ENCODE data around the gene CIZ1.

CIZ1 gene

GRCh38 chr9:128206916-128207910 is 15.8 kb upstream of the CIZ1 start:
- Histone ChIP-seq H3K4me3 (ENCODE audit: insufficient read depth in 1 of 2, low read depth in 1 of 2, low read length in 2 of 2) (no peak overlapping the region), H3K23ac (ENCODE audit: low read length in 2 of 2) (no peak overlapping the region), H2BK15ac (ENCODE audit: low read depth, poor library complexity, severe bottlenecking) (no peak overlapping the region), H2AFZ (ENCODE audit: low read depth, low read length) (no peak overlapping the region), H3K14ac (ENCODE audit: low read length in 2 of 2) (no peak overlapping the region), H3K4ac (ENCODE audit: low read depth in 1 of 2, low read length in 2 of 2) (no peak overlapping the region), H3K27ac (ENCODE audit: low read length, poor library complexity, severe bottlenecking) (no peak overlapping the region), H2BK5ac (ENCODE audit: low read depth, low read length, poor library complexity, severe bottlenecking) (no peak overlapping the region), H2BK12ac (ENCODE audit: low read length in 2 of 2) (no peak overlapping the region), H2BK120ac (ENCODE audit: low read depth, low read length) (no peak overlapping the region), H2AK5ac (ENCODE audit: low read length, severe bottlenecking) (peak overlapping the region; percentile 16), H3K4me1 (ENCODE audit: control insufficient read depth, insufficient read depth, low read depth, low read length) (peaks cover 54% of the 10 kb centered on the region), H3K36me3 (ENCODE audit: control insufficient read depth in 1 of 2, insufficient read depth in 2 of 2, low read depth in 1 of 2, low read length in 2 of 2) (peaks cover 0 to 26% of the 10 kb centered on the region in 2 experiments), H3K18ac (ENCODE audit: low read depth in 1 of 2, low read length in 2 of 2) (no peak overlapping the region), H3K9ac (ENCODE audit: low read length) (no peak overlapping the region), H3K9me3 (ENCODE audit: control insufficient read depth, low read length) (no peaks in the 10 kb centered on the region), H4K91ac (ENCODE audit: low read length) (no peak overlapping the region), H4K8ac (ENCODE audit: low read length) (no peak overlapping the region), H3K4me2 (ENCODE audit: low read length, poor library complexity, severe bottlenecking) (no peak overlapping the region), H3K27me3 (ENCODE audit: control insufficient read depth in 1 of 2, insufficient read depth in 1 of 2, low read length in 2 of 2) (no peaks in the 10 kb centered on the region), H3K79me1 (replicated peaks; ENCODE audit: low read length, poor library complexity, severe bottlenecking) (peaks cover 34% of the 10 kb centered on the region)
- 93% methylated on average over 9 of the region's 15 CpGs for WGBS
- no peak for DNase-seq

DNA sequence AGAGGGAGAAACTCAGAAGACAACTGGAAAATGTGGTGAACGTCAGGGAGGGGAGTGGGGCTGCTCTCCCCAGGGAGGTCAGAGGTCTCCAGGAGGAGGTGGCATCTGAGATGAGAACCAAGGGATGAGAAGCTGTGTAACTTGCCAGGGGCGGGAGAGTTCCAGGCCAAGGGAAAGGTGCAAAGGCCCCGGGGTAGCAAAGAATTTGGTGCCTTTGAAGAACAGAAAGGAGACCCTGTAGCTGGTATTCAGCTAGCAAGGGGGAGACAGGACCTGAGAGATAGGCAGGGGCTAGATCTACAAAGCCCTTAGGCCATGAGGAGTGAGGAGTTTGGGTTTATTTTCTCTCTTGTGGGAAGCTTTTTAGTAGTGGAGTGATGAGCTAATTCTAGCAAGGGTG is 15.1 kb upstream of the CIZ1 start:
- H3K4me2 ChIP-seq (ENCODE audit: low read length, poor library complexity, severe bottlenecking) = no peak overlapping the region
- no peak overlapping the region for H3K23ac ChIP-seq (ENCODE audit: low read length in 2 of 2)
- no peak overlapping the region for H3K4me3 ChIP-seq (ENCODE audit: insufficient read depth in 1 of 2, low read depth in 1 of 2, low read length in 2 of 2)
- peaks cover 34% of the 10 kb centered on the region for H3K79me1 ChIP-seq (replicated peaks; ENCODE audit: low read length, poor library complexity, severe bottlenecking)
- H3K27me3 ChIP-seq (ENCODE audit: control insufficient read depth in 1 of 2, insufficient read depth in 1 of 2, low read length in 2 of 2) = no peaks in the 10 kb centered on the region
- H2BK15ac ChIP-seq (ENCODE audit: low read depth, poor library complexity, severe bottlenecking) = no peak overlapping the region
- H3K9me3 ChIP-seq (ENCODE audit: control insufficient read depth, low read length) = no peaks in the 10 kb centered on the region
- no peak overlapping the region for H2BK12ac ChIP-seq (ENCODE audit: low read length in 2 of 2)
- H4K91ac ChIP-seq (ENCODE audit: low read length) = no peak overlapping the region
- H2AFZ ChIP-seq (ENCODE audit: low read depth, low read length) = no peak overlapping the region
- H2BK120ac ChIP-seq (ENCODE audit: low read depth, low read length) = no peak overlapping the region
- no peak overlapping the region for H3K4ac ChIP-seq (ENCODE audit: low read depth in 1 of 2, low read length in 2 of 2)
- no peak overlapping the region for H2BK5ac ChIP-seq (ENCODE audit: low read depth, low read length, poor library complexity, severe bottlenecking)
- H4K8ac ChIP-seq (ENCODE audit: low read length) = no peak overlapping the region
- H3K9ac ChIP-seq (ENCODE audit: low read length) = peak overlapping the region; percentile 2
- WGBS = 83% methylated on average over 3 of the region's 3 CpGs
- H3K14ac ChIP-seq (ENCODE audit: low read length in 2 of 2) = no peak overlapping the region
- no peak for DNase-seq
- H2AK5ac ChIP-seq (ENCODE audit: low read length, severe bottlenecking) = no peak overlapping the region
- no peak overlapping the region for H3K18ac ChIP-seq (ENCODE audit: low read depth in 1 of 2, low read length in 2 of 2)
- peaks cover 0 to 28% of the 10 kb centered on the region in 2 experiments for H3K36me3 ChIP-seq (ENCODE audit: control insufficient read depth in 1 of 2, insufficient read depth in 2 of 2, low read depth in 1 of 2, low read length in 2 of 2)
- H3K4me1 ChIP-seq (ENCODE audit: control insufficient read depth, insufficient read depth, low read depth, low read length) = peaks cover 54% of the 10 kb centered on the region
- no peak overlapping the region for H3K27ac ChIP-seq (ENCODE audit: low read length, poor library complexity, severe bottlenecking)

GRCh38 chr9:128205296-128205944 is 14.0 kb upstream of the CIZ1 start:
- Histone ChIP-seq H3K4me3 (ENCODE audit: insufficient read depth in 1 of 2, low read depth in 1 of 2, low read length in 2 of 2) (peak overlapping the region in 1 of 2 experiments; percentile 89), H4K91ac (ENCODE audit: low read length) (no peak overlapping the region), H2BK120ac (ENCODE audit: low read depth, low read length) (no peak overlapping the region), H3K9ac (ENCODE audit: low read length) (peak overlapping the region; percentile 84), H2AK5ac (ENCODE audit: low read length, severe bottlenecking) (no peak overlapping the region), H3K4ac (ENCODE audit: low read depth in 1 of 2, low read length in 2 of 2) (no peak overlapping the region), H2BK5ac (ENCODE audit: low read depth, low read length, poor library complexity, severe bottlenecking) (no peak overlapping the region), H3K14ac (ENCODE audit: low read length in 2 of 2) (no peak overlapping the region), H3K27ac (ENCODE audit: low read length, poor library complexity, severe bottlenecking) (no peak overlapping the region), H4K8ac (ENCODE audit: low read length) (no peak overlapping the region), H3K18ac (ENCODE audit: low read depth in 1 of 2, low read length in 2 of 2) (no peak overlapping the region), H3K36me3 (ENCODE audit: control insufficient read depth in 1 of 2, insufficient read depth in 2 of 2, low read depth in 1 of 2, low read length in 2 of 2) (peaks cover 0 to 28% of the 10 kb centered on the region in 2 experiments), H3K4me1 (ENCODE audit: control insufficient read depth, insufficient read depth, low read depth, low read length) (peaks cover 47% of the 10 kb centered on the region), H3K23ac (ENCODE audit: low read length in 2 of 2) (no peak overlapping the region), H3K79me1 (replicated peaks; ENCODE audit: low read length, poor library complexity, severe bottlenecking) (peaks cover 33% of the 10 kb centered on the region), H3K27me3 (ENCODE audit: control insufficient read depth in 1 of 2, insufficient read depth in 1 of 2, low read length in 2 of 2) (no peaks in the 10 kb centered on the region), H2AFZ (ENCODE audit: low read depth, low read length) (no peak overlapping the region), H3K4me2 (ENCODE audit: low read length, poor library complexity, severe bottlenecking) (no peak overlapping the region), H2BK15ac (ENCODE audit: low read depth, poor library complexity, severe bottlenecking) (no peak overlapping the region), H3K9me3 (ENCODE audit: control insufficient read depth, low read length) (no peaks in the 10 kb centered on the region), H2BK12ac (ENCODE audit: low read length in 2 of 2) (no peak overlapping the region)
- 90% methylated on average over 16 of the region's 16 CpGs for WGBS
- DNase-seq = no peak

GRCh38 chr9:128204858-128205257 is 13.5 kb upstream of the CIZ1 start:
- H3K36me3 ChIP-seq (ENCODE audit: control insufficient read depth in 1 of 2, insufficient read depth in 2 of 2, low read depth in 1 of 2, low read length in 2 of 2) = peaks cover 0 to 28% of the 10 kb centered on the region in 2 experiments
- H3K79me1 ChIP-seq (replicated peaks; ENCODE audit: low read length, poor library complexity, severe bottlenecking) = peaks cover 33% of the 10 kb centered on the region
- no peak overlapping the region for H3K14ac ChIP-seq (ENCODE audit: low read length in 2 of 2)
- H2BK12ac ChIP-seq (ENCODE audit: low read length in 2 of 2) = no peak overlapping the region
- H3K4me3 ChIP-seq (ENCODE audit: insufficient read depth in 1 of 2, low read depth in 1 of 2, low read length in 2 of 2) = peak overlapping the region; percentile 82 to 89
- peak overlapping the region in 1 of 2 experiments; percentile 46 for H3K18ac ChIP-seq (ENCODE audit: low read depth in 1 of 2, low read length in 2 of 2)
- H3K4me1 ChIP-seq (ENCODE audit: control insufficient read depth, insufficient read depth, low read depth, low read length) = peaks cover 43% of the 10 kb centered on the region
- no peak overlapping the region for H4K8ac ChIP-seq (ENCODE audit: low read length)
- no peak overlapping the region for H2AFZ ChIP-seq (ENCODE audit: low read depth, low read length)
- no peak overlapping the region for H2BK5ac ChIP-seq (ENCODE audit: low read depth, low read length, poor library complexity, severe bottlenecking)
- H3K27me3 ChIP-seq (ENCODE audit: control insufficient read depth in 1 of 2, insufficient read depth in 1 of 2, low read length in 2 of 2) = no peaks in the 10 kb centered on the region
- H3K9ac ChIP-seq (ENCODE audit: low read length) = peak overlapping the region; percentile 84
- H3K27ac ChIP-seq (ENCODE audit: low read length, poor library complexity, severe bottlenecking) = no peak overlapping the region
- 92% methylated on average over 7 of the region's 7 CpGs for WGBS
- no peak overlapping the region for H2BK120ac ChIP-seq (ENCODE audit: low read depth, low read length)
- no peak overlapping the region for H4K91ac ChIP-seq (ENCODE audit: low read length)
- peak overlapping the region; percentile 89 for H3K4me2 ChIP-seq (ENCODE audit: low read length, poor library complexity, severe bottlenecking)
- H2AK5ac ChIP-seq (ENCODE audit: low read length, severe bottlenecking) = peak overlapping the region; percentile 29
- H3K9me3 ChIP-seq (ENCODE audit: control insufficient read depth, low read length) = no peaks in the 10 kb centered on the region
- peak overlapping the region in 1 of 2 experiments; percentile 17 for H3K4ac ChIP-seq (ENCODE audit: low read depth in 1 of 2, low read length in 2 of 2)
- H3K23ac ChIP-seq (ENCODE audit: low read length in 2 of 2) = no peak overlapping the region
- no peak overlapping the region for H2BK15ac ChIP-seq (ENCODE audit: low read depth, poor library complexity, severe bottlenecking)
- DNase-seq = no peak
